Prostate gland (tissue), 2 donors: Measurements from ENCODE around the gene ZFYVE27. TPM values are rescaled to one million over a fixed set of nuclear protein-coding genes. Genes with fewer than 3 reads are reported as not detected.

Experiments
- DNase-seq: peaks from one replicate; pipeline ENCODE4 v3.0.0-alpha.2; 2019; ENCODE audit warnings: low spot score
- H3K27ac ChIP-seq, 2 donors: fragments of 200-600 bp; sonication (generic); 2 replicates each; pipeline ENCODE4 v1.5.1; 2017 to 2019
- H3K27me3 ChIP-seq: fragments of 200-600 bp; sonication (generic); replicated peaks from 2 replicates; pipeline ENCODE4 v1.5.1; 2019; ENCODE audit not compliant: insufficient read depth
- H3K36me3 ChIP-seq, 2 donors: fragments of 200-600 bp; sonication (generic); 1 replicate in 1 of 2; 2 replicates in 1 of 2; pipeline versions ENCODE4 v1.5.1 to v1.8.1; 2017 to 2019
- H3K4me1 ChIP-seq: fragments of 200-600 bp; sonication (generic); replicated peaks from 2 replicates; pipeline ENCODE4 v1.5.1; 2019
- H3K4me3 ChIP-seq, 2 donors: fragments of 200-600 bp; sonication (generic); 2 replicates each; pipeline ENCODE4 v1.5.1; 2017 to 2019
- H3K9me3 ChIP-seq: fragments of 200-600 bp; sonication (generic); 2 replicates; pipeline ENCODE4 v1.5.1; 2017
- CTCF ChIP-seq, 4 experiments: fragments of 200-600 bp in 2 of 4; fragments of 450-650 bp in 2 of 4; sonication (generic) in 2 of 4; IDR thresholded peaks; 1 replicate in 3 of 4; 2 replicates in 1 of 4; pipeline ENCODE4 v1.5.1; 2016 to 2019; ENCODE audit warnings: antibody characterized with exemption in 4 of 4, mild to moderate bottlenecking in 2 of 4, moderate library complexity in 2 of 4
- POLR2A ChIP-seq: fragments of 450-650 bp; IDR thresholded peaks from one replicate; pipeline ENCODE4 v1.6.1; 2016; ENCODE audit warnings: antibody characterized with exemption, mild to moderate bottlenecking
- POLR2AphosphoS5 ChIP-seq: sonication (generic); formaldehyde crosslinking; IDR thresholded peaks from one replicate; pipeline ENCODE4 v1.6.1; 2017; ENCODE audit warnings: antibody characterized with exemption
- WGBS: methylation state at CpG from one replicate; pipeline ENCODE4 v1.1.5; 2018; 5-methylcytosine and 5-hydroxymethylcytosine counted together
- intact Hi-C: fragments of 100-400 bp; cut with DNase I; formaldehyde crosslinking; loops from one replicate; pipeline ENCODE4 v1.14.2; 2022
- total RNA-seq, 2 donors: library from RNA; depleted of rRNA; stranded (reverse); fragments of >200 nt; gene quantifications; one replicate each; pipeline ENCODE4 v1.1.0, GENCODE V29; 2016

Gene ZFYVE27
- total RNA-seq, 2 donors from 2014 or later: 15.3 to 41.4 TPM

GRCh38 chr10:97778452-97779302 is 41.7 kb downstream of the ZFYVE27 start:
- no peak for TF ChIP-seq POLR2AphosphoS5
- TF ChIP-seq CTCF (IDR thresholded peaks at IDR 0.05): no peak
- TF ChIP-seq POLR2A: no peak
- H3K4me3 ChIP-seq: no peak overlapping the region
- 75% methylated on average over 11 of the region's 11 CpGs for WGBS
- no peaks in the 10 kb centered on the region for H3K9me3 ChIP-seq
- H3K4me1 ChIP-seq: no peaks in the 10 kb centered on the region
- H3K27me3 ChIP-seq: no peaks in the 10 kb centered on the region
- intact Hi-C loops: no loop called here
- no peak overlapping the region for H3K27ac ChIP-seq
- no peak for DNase-seq
- H3K36me3 ChIP-seq: no peaks in the 10 kb centered on the region

- TF ChIP-seq POLR2A (no peak), CTCF (IDR thresholded peaks at IDR 0.05) (no peak), POLR2AphosphoS5 (no peak)
- DNase-seq: no peak
These were observed 42.6 kb downstream of the ZFYVE27 start for GRCh38 chr10:97779492-97779891.

GRCh38 chr10:97779975-97780374 is 43.0 kb downstream of the ZFYVE27 start:
- Histone ChIP-seq H3K4me3 (no peak overlapping the region), H3K4me1 (no peaks in the 10 kb centered on the region), H3K9me3 (no peaks in the 10 kb centered on the region), H3K27ac (no peak overlapping the region), H3K36me3 (no peaks in the 10 kb centered on the region), H3K27me3 (no peaks in the 10 kb centered on the region)
- TF ChIP-seq POLR2A (no peak), CTCF (IDR thresholded peaks at IDR 0.05) (no peak), POLR2AphosphoS5 (no peak)
- no peak for DNase-seq
- 87% methylated on average over 3 of the region's 3 CpGs for WGBS
- intact Hi-C loops: no loop called here

More at GRCh38 chr10:97779492-97779891, 42.6 kb downstream of the ZFYVE27 start:
- H3K4me1 ChIP-seq: no peaks in the 10 kb centered on the region
- H3K4me3 ChIP-seq: no peak overlapping the region
- WGBS: 78% methylated on average over 4 of the region's 4 CpGs
- H3K27me3 ChIP-seq: no peaks in the 10 kb centered on the region
- no peak overlapping the region for H3K27ac ChIP-seq
- intact Hi-C loops: no loop called here
- no peaks in the 10 kb centered on the region for H3K36me3 ChIP-seq
- no peaks in the 10 kb centered on the region for H3K9me3 ChIP-seq

GRCh38 chr10:97780841-97781617 is 44.1 kb downstream of the ZFYVE27 start:
- Histone ChIP-seq H3K4me1 (no peaks in the 10 kb centered on the region), H3K9me3 (no peaks in the 10 kb centered on the region), H3K4me3 (no peak overlapping the region), H3K36me3 (no peaks in the 10 kb centered on the region), H3K27ac (no peak overlapping the region), H3K27me3 (no peaks in the 10 kb centered on the region)
- intact Hi-C loops: no loop called here
- no peak for TF ChIP-seq POLR2AphosphoS5
- TF ChIP-seq CTCF (IDR thresholded peaks at IDR 0.05): no peak
- TF ChIP-seq POLR2A: no peak
- no peak for DNase-seq
- WGBS: 47% methylated on average over 7 of the region's 7 CpGs
